B cell (primary cell): ENCODE measurements around the gene AZI2.

Experiments
- EZH2 ChIP-seq: IDR thresholded peaks from 2 replicates; pipeline ENCODE4 v1.6.1; 2012; ENCODE audit warnings: borderline replicate concordance, low read depth, mild to moderate bottlenecking, moderate library complexity, low read length; ENCODE audit not compliant: insufficient read depth, poor library complexity, severe bottlenecking
- TF ChIP-seq, protein P1 (sequence below): fragments of 200-600 bp; IDR thresholded peaks from one replicate; pipeline ENCODE4 v1.8.0; 2022; ENCODE audit warnings: antibody characterized with exemption, mild to moderate bottlenecking

DNA sequence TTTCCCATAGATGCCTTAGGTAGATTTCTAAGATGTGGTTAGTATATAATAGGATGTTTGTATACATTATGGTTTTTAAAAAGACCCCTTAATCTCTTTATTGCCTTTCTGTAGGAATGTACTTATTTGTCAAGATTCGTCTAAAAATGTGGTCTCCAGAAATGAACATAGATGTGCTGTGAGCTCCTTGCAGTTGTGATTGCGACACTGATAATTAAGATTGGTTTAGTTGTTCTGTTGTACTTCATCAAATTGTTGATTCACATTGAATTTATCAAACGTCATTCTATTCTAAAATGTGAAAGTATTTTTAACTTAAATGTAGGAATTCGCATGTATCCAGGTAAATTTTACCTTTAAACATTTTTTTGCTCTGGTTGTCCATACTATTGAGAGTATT is 56.0 kb downstream of the AZI2 start:
- TF ChIP-seq, protein P1, sequence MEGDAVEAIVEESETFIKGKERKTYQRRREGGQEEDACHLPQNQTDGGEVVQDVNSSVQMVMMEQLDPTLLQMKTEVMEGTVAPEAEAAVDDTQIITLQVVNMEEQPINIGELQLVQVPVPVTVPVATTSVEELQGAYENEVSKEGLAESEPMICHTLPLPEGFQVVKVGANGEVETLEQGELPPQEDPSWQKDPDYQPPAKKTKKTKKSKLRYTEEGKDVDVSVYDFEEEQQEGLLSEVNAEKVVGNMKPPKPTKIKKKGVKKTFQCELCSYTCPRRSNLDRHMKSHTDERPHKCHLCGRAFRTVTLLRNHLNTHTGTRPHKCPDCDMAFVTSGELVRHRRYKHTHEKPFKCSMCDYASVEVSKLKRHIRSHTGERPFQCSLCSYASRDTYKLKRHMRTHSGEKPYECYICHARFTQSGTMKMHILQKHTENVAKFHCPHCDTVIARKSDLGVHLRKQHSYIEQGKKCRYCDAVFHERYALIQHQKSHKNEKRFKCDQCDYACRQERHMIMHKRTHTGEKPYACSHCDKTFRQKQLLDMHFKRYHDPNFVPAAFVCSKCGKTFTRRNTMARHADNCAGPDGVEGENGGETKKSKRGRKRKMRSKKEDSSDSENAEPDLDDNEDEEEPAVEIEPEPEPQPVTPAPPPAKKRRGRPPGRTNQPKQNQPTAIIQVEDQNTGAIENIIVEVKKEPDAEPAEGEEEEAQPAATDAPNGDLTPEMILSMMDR = no peak
- TF ChIP-seq EZH2 = no peak
